Dedifferentiated amniotic fluid mesenchymal stem cell (primary cell): ENCODE measurements around the gene RYR2.

Experiments used
- DNase-seq: peaks from one replicate; pipeline ENCODE4 v3.0.0-alpha.2; 2016; ENCODE audit errors: extremely low spot score

RYR2 gene

DNA sequence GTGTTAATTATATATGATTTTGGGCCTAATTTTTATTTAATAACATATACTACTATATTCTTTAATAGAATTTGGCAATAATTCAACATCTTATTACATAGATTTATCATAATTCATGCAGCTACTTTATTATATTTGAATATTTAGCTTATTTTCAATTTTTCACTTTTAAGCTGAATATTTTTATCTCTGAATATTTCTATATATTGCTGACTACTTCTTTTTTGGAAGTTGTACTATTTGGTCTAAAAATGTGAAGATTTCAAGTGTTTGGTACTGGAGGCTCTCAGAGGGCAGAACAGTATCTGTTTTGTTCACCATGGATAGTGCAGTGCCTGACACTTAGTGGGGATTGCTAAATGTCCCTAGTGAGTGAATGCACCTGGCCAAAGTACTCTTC is 389.5 kb downstream of the RYR2 start:
- DNase-seq, result no peak

DNA sequence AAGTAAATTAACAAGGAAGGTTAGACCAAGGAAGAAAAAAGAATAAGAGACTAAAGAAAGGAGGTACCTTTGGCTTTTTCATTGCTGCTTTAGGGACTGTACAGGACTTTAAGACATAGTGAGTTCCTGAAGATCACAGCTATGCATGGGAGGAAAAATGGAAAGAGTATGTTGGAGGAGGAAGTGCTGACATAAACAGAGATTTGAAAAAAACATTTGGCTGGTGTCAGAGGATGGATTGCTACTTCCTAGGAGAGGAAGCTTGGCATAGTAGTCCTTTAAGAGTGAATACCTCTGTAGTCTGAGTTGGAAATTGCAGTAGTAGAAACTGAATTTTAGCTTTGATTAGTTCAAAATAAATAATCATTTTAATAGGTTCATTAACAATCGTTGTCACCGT is 398.4 kb downstream of the RYR2 start:
- no peak for DNase-seq

DNA sequence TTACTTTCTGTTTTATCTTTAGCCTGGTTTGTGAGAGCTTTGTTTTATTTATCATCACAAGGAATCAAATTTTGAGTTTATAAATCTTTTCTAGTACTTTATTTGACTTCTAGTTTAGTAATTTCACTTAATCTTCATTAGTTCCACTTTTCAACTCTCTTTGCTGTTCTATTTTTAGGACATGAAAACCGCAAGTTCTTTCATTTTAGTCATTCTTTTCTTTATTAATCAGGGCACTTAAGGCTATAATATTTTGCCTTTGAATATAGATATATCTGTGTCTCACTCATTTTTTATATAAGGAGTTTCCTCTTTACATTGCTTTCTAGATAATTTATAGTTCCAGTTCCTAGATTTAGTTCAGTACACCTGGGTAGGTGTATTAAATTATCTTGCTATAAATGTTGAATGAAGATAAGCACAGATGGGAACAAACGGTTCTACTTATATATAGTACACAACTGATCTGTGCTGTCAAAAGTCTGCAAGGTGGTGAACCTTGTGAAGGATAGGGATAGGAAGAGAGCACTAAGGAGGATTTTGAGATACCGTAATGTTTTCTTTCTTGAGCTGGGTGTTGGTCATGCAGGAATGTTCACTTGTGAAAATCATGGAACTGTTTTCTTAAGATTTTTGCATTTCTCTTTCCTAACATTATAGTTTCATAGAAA is 402.3 kb downstream of the RYR2 start:
- DNase-seq, result no peak

DNA sequence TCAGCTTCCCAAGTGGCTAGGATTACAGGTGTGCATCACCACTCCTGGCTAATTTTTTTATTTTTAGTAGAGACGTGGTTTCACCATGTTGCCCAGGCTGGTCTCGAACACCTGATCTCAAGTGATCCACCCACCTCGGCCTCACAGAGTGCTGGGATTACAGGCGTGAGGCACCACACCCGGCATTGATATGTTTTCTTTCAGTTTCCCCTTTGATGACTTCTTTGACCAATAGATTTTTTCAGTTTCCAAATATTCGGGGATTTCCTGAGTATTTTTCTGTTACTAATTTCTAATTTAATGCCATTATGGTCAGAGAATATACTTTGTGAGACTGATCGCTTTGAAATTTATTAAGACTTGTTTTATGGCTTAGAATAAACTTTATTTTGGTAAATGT is 406.1 kb downstream of the RYR2 start:
- no peak for DNase-seq

DNA sequence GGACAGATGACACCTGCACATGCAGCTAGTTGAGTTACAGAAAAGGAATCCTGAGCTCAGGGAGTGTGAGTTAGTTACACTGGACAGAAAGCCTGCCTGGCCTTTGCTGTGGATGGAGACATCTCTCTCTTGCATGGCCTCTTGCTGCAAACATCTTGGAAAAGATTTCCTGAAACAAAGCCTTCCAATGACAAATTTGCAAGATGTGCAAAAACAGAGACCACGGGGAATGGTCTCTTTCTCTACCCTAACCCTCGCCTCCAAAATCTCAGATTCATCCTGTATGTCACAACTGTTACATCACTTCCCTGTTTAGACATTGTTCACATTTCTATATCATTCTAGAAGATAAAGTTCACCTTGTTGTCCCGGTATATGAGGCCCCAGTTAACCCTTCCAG is 415.6 kb downstream of the RYR2 start:
- no peak for DNase-seq

DNA sequence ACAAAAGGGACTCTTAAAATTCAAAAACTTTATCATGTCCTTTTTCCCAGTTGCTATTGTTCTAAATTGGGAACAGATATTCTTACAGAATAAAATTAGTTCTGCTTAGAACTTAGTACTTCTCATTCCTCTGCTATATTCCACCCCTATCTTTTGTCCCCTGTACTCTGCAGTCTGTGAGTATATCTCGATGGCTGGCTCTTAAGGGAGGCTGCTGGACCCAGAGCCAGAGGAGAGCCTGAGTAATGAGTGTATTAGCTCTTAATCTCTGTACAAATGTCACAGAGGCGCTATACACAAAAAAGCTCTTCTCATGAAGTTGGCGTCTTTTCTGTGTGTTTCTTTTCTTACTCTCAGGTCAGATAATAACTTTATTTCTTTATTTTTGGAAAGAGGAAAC is 425.3 kb downstream of the RYR2 start:
- no peak for DNase-seq

DNA sequence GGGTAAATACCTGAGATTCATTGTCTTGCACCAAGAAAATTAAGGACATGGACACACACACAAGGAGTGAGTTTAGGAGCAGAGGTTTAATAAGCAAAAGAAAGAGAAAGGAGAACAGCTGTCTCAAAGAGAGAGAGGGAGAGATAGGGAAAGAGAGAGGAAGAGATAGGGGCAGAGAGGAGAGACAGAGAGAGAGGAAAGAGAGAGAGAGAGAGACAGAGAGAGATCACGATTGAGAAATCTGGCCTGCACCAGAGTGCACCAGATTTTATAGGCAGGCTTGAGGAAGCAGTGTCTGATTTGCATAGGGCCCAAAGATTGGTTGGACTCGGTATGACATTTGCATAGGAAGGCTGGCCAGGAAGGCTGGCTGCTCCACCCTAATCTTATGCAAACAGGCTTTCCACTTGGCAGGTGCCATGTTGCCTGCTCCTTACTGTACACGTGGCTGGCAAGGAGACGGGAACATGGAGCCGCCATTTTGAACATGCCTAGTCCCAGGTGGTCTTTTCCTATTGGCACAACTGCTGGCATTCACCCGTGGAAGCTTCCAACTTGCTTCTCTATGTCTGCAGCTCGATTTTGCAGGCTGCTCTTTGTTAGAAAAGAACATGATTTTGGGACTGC is 428.8 kb downstream of the RYR2 start:
- DNase-seq, result no peak

DNA sequence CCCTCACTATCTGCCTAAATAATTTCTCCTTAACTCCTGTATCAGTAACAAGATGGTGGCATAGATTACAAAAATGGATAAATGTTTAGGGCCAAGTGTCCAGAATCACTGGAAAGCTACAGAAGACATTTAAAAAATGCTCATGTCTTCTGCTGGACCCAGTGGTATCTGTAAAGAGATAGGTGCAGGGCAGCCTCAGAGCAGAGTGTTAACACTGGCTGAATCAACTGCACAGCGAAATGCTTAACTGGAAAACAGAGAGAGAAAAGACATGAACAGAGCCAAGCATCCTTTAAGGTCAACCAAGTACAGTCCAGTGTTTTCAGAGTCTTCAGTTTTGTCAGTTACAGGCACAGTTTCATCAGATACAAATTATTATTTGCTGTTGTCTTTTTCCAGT is 429.4 kb downstream of the RYR2 start:
- DNase-seq, result no peak

DNA sequence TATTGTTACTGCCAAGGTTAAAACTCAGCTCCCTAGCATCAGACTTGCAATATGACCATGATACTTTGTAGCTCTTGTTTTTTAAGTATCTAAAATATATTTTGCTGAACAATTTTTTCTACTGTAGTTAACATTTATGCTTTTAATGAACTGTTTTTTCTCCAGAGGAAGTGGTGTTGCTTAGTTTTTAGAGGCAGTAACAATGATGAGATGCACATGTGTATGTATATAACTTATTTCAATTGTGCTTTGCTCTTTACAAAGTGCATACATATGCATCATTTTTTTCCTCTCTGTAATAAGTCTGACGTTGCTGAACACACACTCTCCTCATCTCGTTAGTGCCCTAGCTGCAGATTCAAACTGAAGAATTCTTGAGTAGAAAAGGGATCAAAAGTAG is 430.0 kb downstream of the RYR2 start:
- no peak for DNase-seq

DNA sequence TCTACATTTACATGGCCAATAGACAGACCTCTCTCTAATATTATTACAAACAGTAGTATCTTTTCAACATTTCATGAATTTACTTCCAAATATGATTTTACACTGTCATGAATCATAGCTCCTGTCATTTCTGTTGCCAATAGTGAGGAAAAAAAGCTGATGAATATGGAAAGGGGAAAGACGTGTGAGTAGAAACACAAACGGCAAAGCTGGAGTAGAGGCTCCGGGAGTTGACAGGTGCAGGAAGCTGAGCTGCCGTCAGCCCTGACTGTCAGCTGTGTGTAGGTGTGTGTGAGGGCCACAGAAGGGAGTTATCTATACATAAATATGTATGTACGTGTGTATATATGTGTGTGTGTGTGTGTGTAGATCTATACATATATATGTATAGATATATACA is 431.9 kb downstream of the RYR2 start:
- no peak for DNase-seq

DNA sequence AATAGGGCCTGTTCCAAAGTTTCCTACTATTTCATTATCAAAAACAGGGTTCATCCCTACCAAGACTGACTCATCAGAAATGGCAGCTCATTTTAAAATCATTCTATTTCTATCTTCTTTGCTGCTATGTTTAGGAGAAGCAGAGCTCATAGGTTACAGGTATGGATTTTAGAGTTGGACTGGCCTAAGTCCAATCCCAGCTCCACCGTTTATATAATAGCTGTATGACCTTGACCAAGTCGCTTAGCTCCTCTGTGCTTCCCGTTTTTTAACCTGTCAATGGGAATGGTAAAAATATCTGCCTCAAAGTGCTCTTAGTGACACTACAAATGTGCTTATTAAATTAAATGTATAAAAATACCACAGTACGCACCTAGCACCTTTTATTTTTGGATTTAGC is 436.1 kb downstream of the RYR2 start:
- DNase-seq, result no peak

DNA sequence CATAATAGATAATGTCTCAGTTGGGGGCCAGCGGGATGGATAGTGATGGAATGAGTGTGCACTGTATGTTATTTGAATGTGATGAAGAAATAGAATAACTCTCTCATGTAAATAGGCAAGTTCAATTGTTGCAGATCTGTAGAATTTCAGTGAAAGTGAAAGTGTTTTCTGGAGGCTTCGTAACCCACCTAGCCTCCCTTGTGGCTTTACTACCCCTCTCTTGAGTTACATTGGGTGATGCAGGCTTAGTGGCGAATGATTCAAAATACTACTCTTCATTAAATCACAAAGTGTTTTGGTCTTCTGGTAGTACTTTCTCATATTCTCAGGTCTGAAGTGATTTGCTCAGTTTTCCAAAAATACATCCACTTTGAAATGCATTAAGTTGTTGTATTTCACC is 436.9 kb downstream of the RYR2 start:
- DNase-seq, result no peak

DNA sequence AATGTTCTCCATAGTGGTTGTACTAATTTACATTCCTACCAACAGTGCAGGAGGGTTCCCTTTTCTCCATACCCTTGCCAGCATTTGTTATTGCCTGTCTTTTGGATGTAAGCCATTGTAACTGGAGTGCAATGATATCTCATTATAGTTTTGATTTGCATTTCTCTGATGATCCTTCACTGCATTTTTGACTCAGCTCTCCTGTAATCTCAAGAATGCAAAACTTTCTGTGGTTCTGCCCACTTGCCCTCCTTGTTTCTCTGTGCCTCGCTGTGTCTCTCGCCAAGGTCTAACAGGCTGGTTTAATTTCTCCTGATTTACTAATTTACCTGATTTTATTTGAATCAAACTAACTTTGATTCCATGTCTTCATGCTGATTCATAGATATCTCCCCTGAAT is 440.8 kb downstream of the RYR2 start:
- DNase-seq, result no peak

DNA sequence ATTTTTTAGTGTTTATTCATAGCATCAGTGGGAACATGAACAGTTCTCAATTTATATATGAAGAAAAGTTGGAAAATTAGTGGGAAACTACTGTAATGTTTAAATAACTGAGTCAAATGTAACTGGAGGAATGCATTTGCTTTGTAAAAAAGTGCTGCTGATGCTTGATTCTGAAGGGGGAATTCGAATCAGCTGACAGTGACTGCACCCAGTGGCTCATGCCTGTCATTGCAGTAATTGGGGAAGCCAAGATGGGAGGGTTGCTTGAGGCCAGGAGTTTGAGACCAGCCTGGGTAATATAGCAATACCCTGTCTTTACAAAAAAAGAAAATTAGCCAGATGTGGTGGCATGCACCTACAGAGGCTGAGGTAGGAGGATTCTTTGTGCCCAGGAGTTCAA is 450.4 kb downstream of the RYR2 start:
- no peak for DNase-seq

DNA sequence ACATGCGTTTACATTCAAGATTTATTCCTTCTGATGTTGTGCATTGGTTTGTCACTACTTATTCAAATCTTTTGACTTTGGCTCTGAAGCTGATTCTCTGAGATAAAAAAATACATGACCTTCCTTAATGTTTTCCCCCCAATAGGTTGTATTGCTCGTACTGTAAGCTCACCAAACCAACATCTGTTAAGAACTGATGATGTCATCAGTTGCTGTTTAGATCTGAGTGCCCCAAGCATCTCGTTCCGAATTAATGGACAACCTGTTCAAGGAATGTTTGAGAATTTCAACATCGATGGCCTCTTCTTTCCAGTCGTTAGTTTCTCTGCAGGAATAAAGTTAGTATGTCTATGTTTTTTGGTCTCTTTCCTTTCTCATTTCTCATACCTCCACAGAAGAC is 458.6 kb downstream of the RYR2 start:
- no peak for DNase-seq

DNA sequence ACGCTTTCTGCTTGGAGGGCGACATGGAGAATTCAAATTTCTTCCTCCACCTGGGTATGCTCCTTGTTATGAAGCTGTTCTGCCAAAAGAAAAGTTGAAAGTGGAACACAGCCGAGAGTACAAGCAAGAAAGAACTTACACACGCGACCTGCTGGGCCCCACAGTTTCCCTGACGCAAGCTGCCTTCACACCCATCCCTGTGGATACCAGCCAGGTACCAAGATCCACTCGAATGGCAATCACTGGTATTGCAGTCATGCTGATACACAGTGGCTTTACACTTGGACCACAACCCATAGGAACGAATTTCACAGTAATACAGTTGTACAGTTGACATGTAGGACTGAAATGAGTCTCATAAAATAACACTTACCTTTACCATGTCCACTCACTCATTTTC is 461.3 kb downstream of the RYR2 start:
- DNase-seq, result no peak

DNA sequence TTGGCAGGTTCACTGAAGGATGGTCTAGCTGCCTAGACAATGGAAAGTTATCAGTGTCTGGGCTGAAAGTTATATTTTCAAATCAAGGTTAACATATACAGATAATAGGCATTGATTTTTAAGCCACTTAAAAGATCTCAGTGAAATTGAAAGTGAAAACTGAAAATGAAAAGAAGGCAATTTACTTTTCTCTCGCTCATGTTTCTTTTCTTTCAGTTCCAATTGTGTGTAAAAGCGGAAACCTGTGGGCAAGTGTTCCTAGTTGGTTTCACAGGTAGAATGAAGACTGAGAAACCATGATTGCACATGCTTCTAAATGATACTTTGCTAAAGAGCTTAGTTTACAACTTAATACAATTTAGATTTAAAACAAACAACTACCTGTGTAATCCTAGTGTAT is 465.0 kb downstream of the RYR2 start:
- DNase-seq, result no peak

DNA sequence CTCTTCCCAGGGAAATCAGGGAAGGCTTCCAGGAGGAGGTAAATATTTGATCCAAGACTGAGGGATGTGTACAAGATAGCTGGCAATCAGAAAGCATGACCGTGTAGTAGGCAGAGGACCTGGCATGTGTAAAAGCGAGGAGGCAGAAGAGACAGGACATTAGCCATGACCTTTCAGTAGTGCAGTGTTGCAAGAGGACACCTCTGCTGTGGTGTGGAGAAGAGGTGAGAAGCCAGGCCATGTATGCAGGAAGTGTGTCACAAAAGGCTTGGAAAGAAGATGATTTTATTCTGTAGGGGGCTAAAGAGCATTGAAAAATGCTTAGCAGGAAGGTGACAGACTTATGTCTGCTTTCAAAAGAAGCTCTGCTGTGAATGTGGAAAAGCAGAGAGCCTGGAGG is 467.8 kb downstream of the RYR2 start:
- DNase-seq, result no peak

DNA sequence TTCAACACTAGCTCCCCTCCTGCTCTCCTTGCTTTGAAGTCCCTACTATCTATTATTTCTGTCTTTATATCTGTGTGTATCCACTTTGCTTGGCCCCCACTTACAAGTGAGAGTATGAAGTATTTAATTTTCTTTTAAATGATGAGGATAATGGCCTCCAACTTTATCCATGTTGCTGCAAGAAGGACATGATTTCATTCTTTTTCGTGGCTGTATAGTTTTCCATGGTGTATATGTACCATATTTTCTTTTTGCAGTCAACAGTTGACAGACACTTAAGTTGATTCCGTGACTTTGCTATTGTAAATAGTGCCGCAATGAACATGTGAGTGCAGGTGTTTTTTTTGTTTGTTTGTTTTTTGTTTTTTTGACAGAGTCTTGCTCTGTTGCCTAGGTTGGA is 483.1 kb downstream of the RYR2 start:
- DNase-seq, result no peak

DNA sequence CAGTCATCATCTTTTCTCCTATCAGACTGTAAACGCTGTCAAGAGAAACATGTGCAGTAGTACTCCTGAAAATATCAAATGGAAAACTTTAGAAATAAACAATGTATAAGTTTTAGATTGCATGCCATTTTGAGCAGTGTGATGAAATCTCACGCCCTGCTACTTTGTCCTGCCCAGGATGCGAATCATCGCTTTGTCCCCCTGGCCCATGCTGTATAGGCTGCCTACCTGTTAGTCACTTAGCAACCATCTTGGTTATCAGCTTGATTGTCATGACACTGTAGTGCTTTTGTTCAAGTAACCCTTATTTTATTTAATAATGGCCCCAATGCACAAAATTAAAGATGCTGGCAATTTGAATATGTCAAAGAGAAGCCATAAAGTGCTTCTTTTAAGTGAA is 485.8 kb downstream of the RYR2 start:
- no peak for DNase-seq

DNA sequence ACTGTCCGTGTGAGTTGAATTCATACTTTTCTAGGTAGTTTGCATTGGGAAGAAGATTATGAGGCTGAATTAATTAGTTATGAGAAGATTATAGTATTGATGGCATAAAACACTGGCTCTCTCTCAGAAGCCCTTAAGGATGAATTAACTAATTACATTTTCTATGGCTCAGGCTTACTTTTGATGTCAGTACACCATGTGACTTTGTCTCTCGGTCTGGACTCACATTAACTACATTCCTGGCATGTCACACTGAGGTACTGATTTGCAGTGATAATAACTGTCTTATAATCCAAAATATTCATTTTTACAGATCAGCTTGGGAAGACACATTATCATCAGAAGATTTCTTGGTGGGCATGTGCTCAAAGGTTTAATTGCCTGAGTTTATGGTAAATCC is 486.6 kb downstream of the RYR2 start:
- no peak for DNase-seq

DNA sequence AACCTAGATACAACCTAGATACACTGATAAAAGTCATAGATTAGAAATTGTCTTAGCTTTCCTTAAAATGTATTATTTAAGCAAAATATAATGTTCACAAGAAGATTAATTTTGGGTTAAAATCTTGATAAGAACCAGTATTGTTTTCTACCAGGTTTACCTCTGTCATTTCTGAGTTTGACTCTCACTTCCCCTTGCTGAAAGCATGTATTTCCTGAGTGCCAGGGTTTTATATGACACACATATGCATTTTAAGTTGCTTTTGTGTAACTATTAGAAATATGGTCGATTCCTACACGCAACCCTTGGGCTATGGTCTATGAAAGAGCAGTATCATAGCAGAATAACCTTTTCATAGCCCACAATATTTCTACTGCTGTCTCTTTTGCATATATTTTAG is 497.1 kb downstream of the RYR2 start:
- no peak for DNase-seq

DNA sequence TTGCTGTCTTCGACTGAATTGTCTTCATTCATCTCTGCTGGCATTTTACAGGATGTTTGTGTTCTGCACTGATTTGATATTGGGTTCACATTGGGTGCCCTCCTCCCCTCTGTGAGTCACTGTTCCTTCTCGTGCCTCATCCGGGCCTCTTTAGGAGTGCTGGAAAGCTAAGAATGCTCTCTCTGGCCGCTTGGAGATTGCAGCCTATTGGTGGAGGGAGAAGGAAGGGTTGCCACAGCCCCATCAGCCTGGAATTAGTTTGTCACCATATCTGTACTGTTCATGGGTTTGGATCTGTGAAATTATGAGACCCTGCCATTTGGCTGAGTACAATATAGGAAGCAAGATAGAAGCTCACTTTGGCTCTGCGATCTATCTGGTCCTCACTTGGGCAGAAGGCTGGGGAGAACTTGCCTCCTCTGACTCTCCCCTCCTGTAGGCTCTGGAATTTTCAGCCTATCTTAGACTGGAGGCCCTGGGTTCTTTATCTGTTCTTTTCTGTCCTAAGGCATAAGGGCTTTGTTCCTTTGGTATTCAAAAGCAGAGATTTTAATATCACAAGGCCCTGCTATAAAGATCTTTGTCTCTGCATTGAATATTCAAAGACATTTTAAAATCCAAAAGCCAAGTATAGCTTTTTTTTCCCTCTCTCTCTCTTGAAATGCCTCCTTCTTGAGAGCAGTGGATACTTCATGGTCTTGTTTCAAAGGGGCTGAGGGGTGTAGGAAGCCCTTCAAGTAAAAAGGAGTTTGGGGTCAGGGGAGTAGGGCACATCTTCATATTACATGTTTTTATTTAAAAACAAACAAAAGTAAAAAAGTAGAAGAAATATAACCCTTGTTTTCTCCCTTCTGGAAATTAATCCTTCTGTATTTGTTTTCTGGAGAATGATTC is 500.8 kb downstream of the RYR2 start:
- no peak for DNase-seq
